Activated naive CD8-positive, alpha-beta T cell treated with anti-CD3 and anti-CD28 coated beads, Interleukin-2, amount 10 ng/mL, durations not matched to agents 7 days and 5 days (primary cell): ENCODE results near the gene PAX9. TPM values are rescaled to one million over a fixed set of nuclear protein-coding genes. Genes with fewer than 3 reads are reported as not detected.

Source experiments
- ATAC-seq: fragments of 150-1000 bp; cut with Tn5 transposase; one replicate; pipeline ENCODE4 v1.10.0; 2021; ENCODE audit warnings: low read depth, moderate library complexity
- POLR2A ChIA-PET: fragments of 350-600 bp; sonication (Branson Sonifier 250); formaldehyde crosslinking; loops from one replicate; lab custom pipeline; 2021; ENCODE audit warnings: antibody characterized with exemption; lab: Charles Lee
- DNase-seq: peaks from one replicate; pipeline ENCODE4 v3.0.0; 2021
- H3K27ac Mint-ChIP-seq: one replicate; pipeline ENCODE4 v1.8.0; 2022; ENCODE audit warnings: mild to moderate bottlenecking, mixed read lengths
- H3K27me3 Mint-ChIP-seq: one replicate; pipeline ENCODE4 v1.8.0; 2022; ENCODE audit warnings: mild to moderate bottlenecking, moderate library complexity, mixed read lengths
- H3K36me3 Mint-ChIP-seq: one replicate; pipeline ENCODE4 v1.8.0; 2021; ENCODE audit warnings: mild to moderate bottlenecking, mixed read lengths
- H3K4me1 Mint-ChIP-seq: one replicate; pipeline ENCODE4 v1.8.0; 2021; ENCODE audit warnings: mixed read lengths
- H3K4me3 Mint-ChIP-seq: one replicate; pipeline ENCODE4 v1.8.0; 2022; ENCODE audit warnings: mild to moderate bottlenecking, moderate library complexity, mixed read lengths
- H3K9me3 Mint-ChIP-seq: one replicate; pipeline ENCODE4 v1.8.0; 2021; ENCODE audit warnings: mixed read lengths
- total RNA-seq, 2 experiments: library from RNA; stranded (reverse); gene quantifications; one replicate each; pipeline ENCODE4 v1.2.3, GENCODE V29; 2021

The PAX9 gene
- total RNA-seq, 2 experiments from 2014 or later: not detected

- Mint-ChIP-seq H3K36me3 (no peaks in the 10 kb centered on the region), H3K27me3 (peaks cover 73% of the 10 kb centered on the region), H3K27ac (no peak overlapping the region), H3K4me3 (no peak overlapping the region), H3K4me1 (peaks cover 5% of the 10 kb centered on the region), H3K9me3 (peaks cover 2% of the 10 kb centered on the region)
- ATAC-seq: no peak
- no peak for DNase-seq
- POLR2A ChIA-PET: no interaction called here
Measured at GRCh38 chr14:36649872-36650650, 11.6 kb upstream of the PAX9 start.

DNA sequence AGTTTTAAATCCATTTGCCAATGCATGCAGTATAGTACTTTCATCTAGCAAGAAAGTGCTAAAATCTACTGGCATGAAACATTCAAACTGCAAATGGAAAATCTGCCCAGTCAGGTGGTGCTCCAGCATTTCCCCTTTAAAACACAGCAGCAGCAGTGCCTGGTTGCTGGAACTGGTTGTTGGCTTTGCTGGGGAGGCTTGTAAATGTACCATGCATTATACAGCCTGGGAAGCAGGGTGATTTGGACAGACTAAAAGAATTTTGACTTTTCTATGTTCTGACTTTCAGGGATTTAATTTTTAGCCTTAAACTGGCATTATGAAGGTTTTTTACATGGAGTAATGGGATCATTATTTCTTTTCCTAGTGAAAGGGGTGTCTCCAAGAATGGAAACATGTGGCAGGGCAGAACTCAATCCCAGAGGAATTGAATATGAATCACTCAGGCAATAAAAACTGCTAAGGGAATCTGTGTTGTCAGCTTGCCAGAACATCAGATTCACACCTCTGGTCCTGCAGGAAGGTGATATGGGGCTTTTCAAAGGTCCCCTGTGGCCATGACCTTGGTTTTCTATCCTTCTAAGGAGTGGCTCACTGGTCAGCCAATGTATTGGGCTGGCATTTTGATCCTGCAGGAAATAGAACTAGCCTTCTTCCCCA is 9.0 kb upstream of the PAX9 start:
- ATAC-seq (no peak), DNase-seq (no peak)
- Mint-ChIP-seq H3K4me1 (peaks cover 6% of the 10 kb centered on the region), H3K36me3 (peaks cover 1% of the 10 kb centered on the region), H3K27me3 (peaks cover 79% of the 10 kb centered on the region), H3K9me3 (peaks cover 4% of the 10 kb centered on the region), H3K4me3 (no peak overlapping the region), H3K27ac (no peak overlapping the region)
- POLR2A ChIA-PET: no interaction called here

GRCh38 chr14:36653413-36653812 is 8.2 kb upstream of the PAX9 start:
- no peak overlapping the region for H3K27ac Mint-ChIP-seq
- H3K36me3 Mint-ChIP-seq: peaks cover 1% of the 10 kb centered on the region
- peaks cover 3% of the 10 kb centered on the region for H3K4me1 Mint-ChIP-seq
- H3K27me3 Mint-ChIP-seq: peaks cover 78% of the 10 kb centered on the region
- H3K9me3 Mint-ChIP-seq: peaks cover 4% of the 10 kb centered on the region
- POLR2A ChIA-PET: no interaction called here
- DNase-seq: no peak
- ATAC-seq: no peak
- no peak overlapping the region for H3K4me3 Mint-ChIP-seq

DNA sequence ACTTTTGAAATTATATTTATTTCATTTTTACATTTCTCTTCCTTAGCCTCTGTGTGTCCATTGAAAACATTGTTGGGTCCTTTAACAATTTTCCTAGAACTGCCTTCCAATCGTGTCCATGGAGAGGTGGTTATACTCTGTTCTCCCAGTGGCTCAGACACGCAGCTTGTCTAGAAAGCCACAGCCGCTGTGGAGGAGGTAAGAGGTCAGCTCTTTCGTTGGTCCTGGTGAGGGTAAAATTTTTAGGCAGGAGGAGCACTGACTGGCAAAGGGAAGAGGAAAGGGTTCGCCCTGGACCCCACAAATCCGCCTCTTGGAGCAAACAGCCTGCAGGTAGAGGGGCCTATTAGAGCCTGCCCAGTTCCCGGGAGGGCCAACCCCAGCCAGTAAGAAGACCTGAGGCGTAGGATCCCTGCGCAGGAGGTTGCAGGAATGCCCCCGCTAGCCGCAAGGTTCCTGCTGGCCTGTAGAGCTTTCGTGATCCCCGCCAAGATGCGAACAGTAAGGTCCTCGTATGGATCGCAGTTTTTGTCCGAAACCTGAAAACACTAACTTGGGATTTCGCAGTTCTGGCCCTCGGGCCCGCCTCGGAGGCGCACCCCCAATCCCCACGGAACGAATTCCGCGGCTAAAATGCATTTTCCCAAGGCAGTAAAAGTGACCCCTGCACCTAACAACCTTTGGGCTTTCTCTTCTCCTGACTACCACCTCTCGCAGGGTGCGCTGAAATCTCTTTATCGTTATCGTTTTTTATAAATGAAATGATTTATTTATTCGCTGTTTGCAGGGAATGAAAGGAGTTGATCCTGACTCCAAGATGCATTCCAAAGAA is 7.5 kb upstream of the PAX9 start:
- Mint-ChIP-seq H3K27ac (no peak overlapping the region), H3K27me3 (peaks cover 77% of the 10 kb centered on the region), H3K36me3 (peaks cover 3% of the 10 kb centered on the region), H3K4me1 (peaks cover 3% of the 10 kb centered on the region), H3K9me3 (peaks cover 4% of the 10 kb centered on the region), H3K4me3 (no peak overlapping the region)
- ATAC-seq (no peak), DNase-seq (no peak)
- POLR2A ChIA-PET: no interaction called here

DNA sequence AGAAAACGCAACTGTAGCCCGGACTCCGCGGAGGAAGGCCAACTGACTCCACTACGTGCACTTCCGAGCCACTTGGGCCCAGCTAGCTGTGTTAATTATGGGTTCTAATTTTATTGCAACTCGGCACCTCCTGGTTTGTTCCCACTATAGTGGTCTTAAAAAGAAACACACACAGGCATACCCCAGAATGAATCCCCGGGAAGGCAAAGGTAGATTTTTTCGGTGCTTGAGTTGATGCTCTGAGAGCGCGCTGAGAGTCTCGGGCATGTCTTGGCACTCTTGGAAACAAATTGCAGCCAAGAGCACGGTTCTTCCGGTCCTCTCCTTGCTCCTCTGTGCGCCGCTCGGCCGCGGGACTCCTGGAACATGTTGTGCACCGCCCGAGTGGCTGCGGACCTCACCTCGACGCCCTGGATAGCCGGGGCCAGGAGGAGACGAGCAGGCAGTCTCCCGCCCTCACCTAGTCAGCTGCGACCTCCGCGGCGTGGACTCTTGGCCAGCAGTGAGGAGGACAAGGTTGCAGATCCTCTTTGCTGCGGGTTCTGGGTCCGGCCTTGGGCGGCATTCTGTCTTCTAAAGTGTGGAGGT is 6.8 kb upstream of the PAX9 start:
- ATAC-seq: no peak
- peaks cover 4% of the 10 kb centered on the region for H3K9me3 Mint-ChIP-seq

DNA sequence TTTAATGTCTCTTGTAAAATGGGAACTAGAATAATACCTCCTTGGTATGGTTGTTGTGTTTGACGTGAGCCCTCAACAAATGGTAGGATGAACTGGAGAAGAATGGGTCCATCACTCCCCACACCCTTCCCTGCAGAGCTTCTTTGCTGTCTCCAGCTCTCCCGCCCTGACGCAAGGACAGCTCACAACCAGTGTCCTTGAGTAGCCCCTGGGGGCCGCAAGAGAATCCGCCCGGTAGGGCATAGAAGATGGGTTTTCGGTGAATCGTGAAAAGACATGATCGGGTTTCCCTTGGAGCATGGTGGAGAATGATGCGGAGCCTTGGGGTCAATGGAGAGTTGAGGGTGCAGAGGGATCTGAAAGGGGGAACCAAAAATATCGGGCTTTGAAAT is 6.1 kb upstream of the PAX9 start:
- Mint-ChIP-seq H3K4me1 (peaks cover 3% of the 10 kb centered on the region), H3K36me3 (peaks cover 4% of the 10 kb centered on the region)
- POLR2A ChIA-PET: no interaction called here

More for the DNA sequence above, 6.8 kb upstream of the PAX9 start:
- no peak overlapping the region for H3K4me3 Mint-ChIP-seq
- H3K36me3 Mint-ChIP-seq: peaks cover 4% of the 10 kb centered on the region
- POLR2A ChIA-PET: no interaction called here
- no peak for DNase-seq
- H3K27me3 Mint-ChIP-seq: peaks cover 78% of the 10 kb centered on the region
- no peak overlapping the region for H3K27ac Mint-ChIP-seq
- peaks cover 3% of the 10 kb centered on the region for H3K4me1 Mint-ChIP-seq

GRCh38 chr14:36655963-36656686 is 5.5 kb upstream of the PAX9 start:
- Mint-ChIP-seq H3K4me3 (no peak overlapping the region), H3K27ac (no peak overlapping the region)
- DNase-seq: peak; percentile 37

More for the DNA sequence above, 6.1 kb upstream of the PAX9 start:
- peaks cover 85% of the 10 kb centered on the region for H3K27me3 Mint-ChIP-seq
- DNase-seq (no peak), ATAC-seq (no peak)
- H3K27ac Mint-ChIP-seq: peak overlapping the region; percentile 74
- peaks cover 4% of the 10 kb centered on the region for H3K9me3 Mint-ChIP-seq
- peak overlapping the region; percentile 47 for H3K4me3 Mint-ChIP-seq

GRCh38 chr14:36656687-36657398 is 4.8 kb upstream of the PAX9 start:
- POLR2A ChIA-PET: no interaction called here
- H3K4me3 Mint-ChIP-seq: no peak overlapping the region

More at GRCh38 chr14:36655963-36656686, 5.5 kb upstream of the PAX9 start:
- peaks cover 3% of the 10 kb centered on the region for H3K4me1 Mint-ChIP-seq
- peaks cover 4% of the 10 kb centered on the region for H3K36me3 Mint-ChIP-seq
- peaks cover 4% of the 10 kb centered on the region for H3K9me3 Mint-ChIP-seq
- H3K27me3 Mint-ChIP-seq: peaks cover 88% of the 10 kb centered on the region
- no peak for ATAC-seq
- POLR2A ChIA-PET: no interaction called here

GRCh38 chr14:36657399-36658122 is 4.1 kb upstream of the PAX9 start:
- Mint-ChIP-seq H3K36me3 (peaks cover 8% of the 10 kb centered on the region), H3K27me3 (peaks cover 95% of the 10 kb centered on the region), H3K4me1 (peaks cover 7% of the 10 kb centered on the region), H3K4me3 (peak overlapping the region; percentile 13), H3K9me3 (peaks cover 6% of the 10 kb centered on the region), H3K27ac (no peak overlapping the region)
- DNase-seq (peak; percentile 38), ATAC-seq (no peak)
- POLR2A ChIA-PET: no interaction called here

More at GRCh38 chr14:36656687-36657398, 4.8 kb upstream of the PAX9 start:
- H3K36me3 Mint-ChIP-seq: peaks cover 5% of the 10 kb centered on the region
- DNase-seq: no peak
- peaks cover 7% of the 10 kb centered on the region for H3K4me1 Mint-ChIP-seq
- ATAC-seq: no peak
- peak overlapping the region; percentile 21 for H3K27ac Mint-ChIP-seq
- peaks cover 92% of the 10 kb centered on the region for H3K27me3 Mint-ChIP-seq
- peaks cover 6% of the 10 kb centered on the region for H3K9me3 Mint-ChIP-seq

DNA sequence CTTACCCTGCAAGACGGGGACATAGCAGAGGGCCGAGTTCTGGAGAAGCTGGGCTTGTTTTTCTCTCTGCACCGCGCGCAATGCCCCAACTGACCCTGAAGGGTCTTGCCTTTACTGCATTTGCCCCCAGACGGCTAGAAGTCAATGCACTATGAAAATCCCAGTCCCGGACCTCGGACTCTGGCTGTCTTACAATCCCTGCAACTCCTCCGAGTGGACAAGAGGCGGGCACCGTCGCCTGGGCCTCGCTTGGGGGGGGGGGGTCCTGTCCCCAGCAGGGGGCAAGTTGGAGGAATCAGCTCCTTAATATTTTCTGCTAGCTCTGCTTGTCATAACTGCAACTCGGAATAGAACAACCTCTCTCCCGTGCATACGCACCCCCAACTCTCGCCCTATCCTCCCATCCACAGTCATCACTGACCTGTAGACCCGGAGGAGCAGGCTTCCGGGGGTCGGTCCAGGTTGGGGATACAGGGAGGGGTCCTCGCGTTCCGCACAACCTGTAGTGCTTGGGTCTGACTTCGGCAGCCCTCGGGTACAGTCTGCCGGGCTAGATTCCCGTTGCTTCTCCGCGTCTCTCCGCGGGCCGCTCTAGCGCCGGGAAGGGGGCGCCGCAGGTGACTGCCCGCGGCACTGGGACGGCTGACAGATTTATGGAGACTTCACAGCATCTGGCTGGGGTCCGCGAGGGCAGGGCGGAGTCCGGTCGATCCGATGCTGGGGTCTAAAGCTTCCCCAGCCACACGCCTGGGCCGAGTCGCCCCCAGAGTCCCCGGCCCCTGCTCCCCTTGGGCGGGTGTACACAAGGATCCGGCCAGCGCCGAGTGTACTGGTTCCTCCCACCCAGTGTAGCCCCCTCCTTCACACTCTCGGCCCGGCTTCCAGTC is 3.3 kb upstream of the PAX9 start:
- H3K27me3 Mint-ChIP-seq: peaks cover 97% of the 10 kb centered on the region

More for the DNA sequence above, 3.3 kb upstream of the PAX9 start:
- POLR2A ChIA-PET: no interaction called here
- H3K9me3 Mint-ChIP-seq: peaks cover 6% of the 10 kb centered on the region
- peaks cover 7% of the 10 kb centered on the region for H3K4me1 Mint-ChIP-seq
- DNase-seq (no peak), ATAC-seq (no peak)
- H3K4me3 Mint-ChIP-seq: no peak overlapping the region
- peak overlapping the region; percentile 11 for H3K27ac Mint-ChIP-seq
- H3K36me3 Mint-ChIP-seq: peaks cover 8% of the 10 kb centered on the region
